HL-60 (cell line): ENCODE data around the gene NMNAT2.

Experiments
- DNase-seq, 2 experiments: peaks; one replicate each; pipeline ENCODE4 v3.0.0-alpha.2; 2010 to 2020; ENCODE audit warnings: low read depth in 1 of 2, low spot score in 1 of 2
- H3K27ac ChIP-seq: fragments of 250-450 bp; sonication (Bioruptor Pico); replicated peaks from 2 replicates; pipeline ENCODE4 v1.5.1; 2020; ENCODE audit warnings: mild to moderate bottlenecking, moderate library complexity
- H3K27me3 ChIP-seq: fragments of 250-450 bp; sonication (Bioruptor Pico); 2 replicates; pipeline ENCODE4 v1.5.1; 2021; ENCODE audit warnings: mild to moderate bottlenecking, moderate library complexity; ENCODE audit not compliant: insufficient read depth, poor library complexity, severe bottlenecking
- H3K4me3 ChIP-seq: replicated peaks from 2 replicates; pipeline ENCODE4 v1.5.1; 2011; ENCODE audit warnings: mild to moderate bottlenecking, control low read depth, low read length; ENCODE audit not compliant: insufficient read depth
- GABPA ChIP-seq: IDR thresholded peaks from 2 replicates; pipeline ENCODE4 v1.6.1; 2012; ENCODE audit warnings: low read depth
- POLR2AphosphoS5 ChIP-seq: IDR thresholded peaks from 2 replicates; pipeline ENCODE4 v1.6.1; 2012; ENCODE audit warnings: low read depth
- REST ChIP-seq: IDR thresholded peaks from 2 replicates; pipeline ENCODE4 v1.6.1; 2012; ENCODE audit warnings: low read depth; ENCODE audit not compliant: insufficient replicate concordance
- SPI1 ChIP-seq: IDR thresholded peaks from 2 replicates; pipeline ENCODE4 v1.6.1; 2012; ENCODE audit warnings: low read depth, mild to moderate bottlenecking, borderline replicate concordance
- TF ChIP-seq, protein P1 (sequence below): IDR thresholded peaks from one replicate; pipeline ENCODE4 v1.5.1; 2011; ENCODE audit warnings: low read length, control low read depth, inconsistent platforms; ENCODE audit not compliant: insufficient read depth

Gene NMNAT2

DNA sequence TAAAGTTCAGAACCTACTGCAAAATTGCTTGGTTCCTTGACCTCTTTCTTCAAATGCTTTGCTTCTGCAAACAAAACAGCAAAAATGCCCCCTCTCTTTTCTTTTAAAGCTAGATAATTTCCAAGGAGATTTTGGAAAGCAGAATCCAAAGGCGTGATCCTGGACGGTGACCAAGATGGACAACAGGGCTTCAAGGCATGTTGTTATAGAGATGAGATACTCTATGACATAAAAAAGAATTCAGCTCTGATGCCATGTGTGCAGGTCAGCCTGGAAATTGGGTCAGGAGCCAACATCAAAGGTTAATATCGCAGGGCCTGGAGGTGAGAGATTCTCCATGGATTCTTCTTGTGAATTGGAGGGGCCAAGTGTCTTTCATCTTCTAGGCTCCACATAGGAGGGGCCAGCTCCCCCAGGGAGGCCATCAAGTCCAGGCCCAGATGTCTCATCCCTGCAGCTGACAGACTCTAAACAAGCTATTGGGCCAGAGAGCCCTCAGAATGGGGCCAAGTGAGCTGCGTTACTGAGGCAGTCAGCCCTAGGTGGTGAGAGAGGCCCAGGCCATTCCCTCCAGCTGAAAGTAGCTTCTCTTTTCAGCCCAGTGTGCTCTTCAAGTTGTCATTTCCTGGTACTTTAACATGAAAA is 45.5 kb downstream of the NMNAT2 start:
- TF ChIP-seq, protein P1, sequence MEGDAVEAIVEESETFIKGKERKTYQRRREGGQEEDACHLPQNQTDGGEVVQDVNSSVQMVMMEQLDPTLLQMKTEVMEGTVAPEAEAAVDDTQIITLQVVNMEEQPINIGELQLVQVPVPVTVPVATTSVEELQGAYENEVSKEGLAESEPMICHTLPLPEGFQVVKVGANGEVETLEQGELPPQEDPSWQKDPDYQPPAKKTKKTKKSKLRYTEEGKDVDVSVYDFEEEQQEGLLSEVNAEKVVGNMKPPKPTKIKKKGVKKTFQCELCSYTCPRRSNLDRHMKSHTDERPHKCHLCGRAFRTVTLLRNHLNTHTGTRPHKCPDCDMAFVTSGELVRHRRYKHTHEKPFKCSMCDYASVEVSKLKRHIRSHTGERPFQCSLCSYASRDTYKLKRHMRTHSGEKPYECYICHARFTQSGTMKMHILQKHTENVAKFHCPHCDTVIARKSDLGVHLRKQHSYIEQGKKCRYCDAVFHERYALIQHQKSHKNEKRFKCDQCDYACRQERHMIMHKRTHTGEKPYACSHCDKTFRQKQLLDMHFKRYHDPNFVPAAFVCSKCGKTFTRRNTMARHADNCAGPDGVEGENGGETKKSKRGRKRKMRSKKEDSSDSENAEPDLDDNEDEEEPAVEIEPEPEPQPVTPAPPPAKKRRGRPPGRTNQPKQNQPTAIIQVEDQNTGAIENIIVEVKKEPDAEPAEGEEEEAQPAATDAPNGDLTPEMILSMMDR = no peak
- TF ChIP-seq GABPA = no peak
- TF ChIP-seq SPI1 = no peak
- TF ChIP-seq REST = no peak
- Histone ChIP-seq H3K27me3 (peaks cover 2% of the 10 kb centered on the region), H3K4me3 (no peak overlapping the region), H3K27ac (no peak overlapping the region)
- no peak for DNase-seq

- no peaks in the 10 kb centered on the region for H3K27me3 ChIP-seq
- no peak overlapping the region for H3K4me3 ChIP-seq
- TF ChIP-seq REST (no peak), SPI1 (peak; percentile 13; the same call in 1 of the 2 replicates)
- TF ChIP-seq, protein P1 = no peak
- no peak for DNase-seq
- no peak overlapping the region for H3K27ac ChIP-seq
These were observed 47.7 kb downstream of the NMNAT2 start for GRCh38 chr1:183370399-183371058.

- Histone ChIP-seq H3K27ac (no peak overlapping the region), H3K4me3 (no peak overlapping the region), H3K27me3 (no peaks in the 10 kb centered on the region)
- no peak for DNase-seq
- TF ChIP-seq POLR2AphosphoS5 = no peak
- TF ChIP-seq SPI1 = no peak
- TF ChIP-seq, protein P1 = no peak
- TF ChIP-seq REST = no peak
- no peak for TF ChIP-seq GABPA
These were observed 49.7 kb downstream of the NMNAT2 start for GRCh38 chr1:183368213-183369108.
